ENCODE data around the gene TRMT10B. TPM values are rescaled to one million over a fixed set of nuclear protein-coding genes. Genes with fewer than 3 reads are reported as not detected.

The TRMT10B gene
- total RNA-seq, 4 donors from 2014 or later = 5.5 to 11.2 (median 6.8) TPM

DNA sequence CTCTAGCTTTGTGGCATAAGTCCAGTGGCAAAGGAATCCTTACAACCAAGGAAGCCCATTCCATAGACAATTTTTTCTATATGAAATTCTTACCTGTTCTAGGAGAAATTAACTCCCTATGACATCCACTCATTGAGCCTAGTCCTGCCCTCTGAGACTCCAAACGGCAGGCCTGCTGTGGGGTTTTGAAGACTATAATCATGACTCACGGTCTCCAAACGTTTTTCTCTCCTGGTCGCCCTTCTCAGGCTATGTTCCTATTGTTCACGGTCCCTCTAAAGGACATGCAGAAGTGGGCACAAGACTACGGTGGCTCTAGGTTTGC lies 30.6 kb downstream of the TRMT10B start:
- Histone ChIP-seq H3K4me3 (peak overlapping the region; percentile 71 to 97 (median 91)), H3K27me3 (peaks cover 0 to 9% (median 5%) of the 10 kb centered on the region in 4 donors), H3K9me3 (no peaks in the 10 kb centered on the region), H3K36me3 (peaks cover 13 to 46% (median 39%) of the 10 kb centered on the region in 4 donors), H3K27ac (replicated peaks in 1 of 4) (peak overlapping the region; percentile 84 to 89 (median 87)), H3K4me1 (peaks cover 10 to 34% (median 26%) of the 10 kb centered on the region in 4 donors)
- intact Hi-C loops (cut with DNase I) = loop anchor here (2.0 to 10.0 kb wide), 2 partner anchors 17 to 299 kb away; partner anchors contain the start of genes DCAF10 and POLR1E
- DNase-seq (ENCODE audit: extremely low spot score) = no peak
- TF ChIP-seq POLR2A (IDR thresholded peaks at IDR 0.05; ENCODE audit: low read depth) = no peak
- no peak for TF ChIP-seq POLR2AphosphoS5 (IDR thresholded peaks at IDR 0.05)
- TF ChIP-seq EP300 (IDR thresholded peaks at IDR 0.05) = no peak
- TF ChIP-seq, protein P1, sequence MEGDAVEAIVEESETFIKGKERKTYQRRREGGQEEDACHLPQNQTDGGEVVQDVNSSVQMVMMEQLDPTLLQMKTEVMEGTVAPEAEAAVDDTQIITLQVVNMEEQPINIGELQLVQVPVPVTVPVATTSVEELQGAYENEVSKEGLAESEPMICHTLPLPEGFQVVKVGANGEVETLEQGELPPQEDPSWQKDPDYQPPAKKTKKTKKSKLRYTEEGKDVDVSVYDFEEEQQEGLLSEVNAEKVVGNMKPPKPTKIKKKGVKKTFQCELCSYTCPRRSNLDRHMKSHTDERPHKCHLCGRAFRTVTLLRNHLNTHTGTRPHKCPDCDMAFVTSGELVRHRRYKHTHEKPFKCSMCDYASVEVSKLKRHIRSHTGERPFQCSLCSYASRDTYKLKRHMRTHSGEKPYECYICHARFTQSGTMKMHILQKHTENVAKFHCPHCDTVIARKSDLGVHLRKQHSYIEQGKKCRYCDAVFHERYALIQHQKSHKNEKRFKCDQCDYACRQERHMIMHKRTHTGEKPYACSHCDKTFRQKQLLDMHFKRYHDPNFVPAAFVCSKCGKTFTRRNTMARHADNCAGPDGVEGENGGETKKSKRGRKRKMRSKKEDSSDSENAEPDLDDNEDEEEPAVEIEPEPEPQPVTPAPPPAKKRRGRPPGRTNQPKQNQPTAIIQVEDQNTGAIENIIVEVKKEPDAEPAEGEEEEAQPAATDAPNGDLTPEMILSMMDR (IDR thresholded peaks at IDR 0.05) = no peak
- WGBS = 1% methylated on average over 6 of the region's 6 CpGs

DNA sequence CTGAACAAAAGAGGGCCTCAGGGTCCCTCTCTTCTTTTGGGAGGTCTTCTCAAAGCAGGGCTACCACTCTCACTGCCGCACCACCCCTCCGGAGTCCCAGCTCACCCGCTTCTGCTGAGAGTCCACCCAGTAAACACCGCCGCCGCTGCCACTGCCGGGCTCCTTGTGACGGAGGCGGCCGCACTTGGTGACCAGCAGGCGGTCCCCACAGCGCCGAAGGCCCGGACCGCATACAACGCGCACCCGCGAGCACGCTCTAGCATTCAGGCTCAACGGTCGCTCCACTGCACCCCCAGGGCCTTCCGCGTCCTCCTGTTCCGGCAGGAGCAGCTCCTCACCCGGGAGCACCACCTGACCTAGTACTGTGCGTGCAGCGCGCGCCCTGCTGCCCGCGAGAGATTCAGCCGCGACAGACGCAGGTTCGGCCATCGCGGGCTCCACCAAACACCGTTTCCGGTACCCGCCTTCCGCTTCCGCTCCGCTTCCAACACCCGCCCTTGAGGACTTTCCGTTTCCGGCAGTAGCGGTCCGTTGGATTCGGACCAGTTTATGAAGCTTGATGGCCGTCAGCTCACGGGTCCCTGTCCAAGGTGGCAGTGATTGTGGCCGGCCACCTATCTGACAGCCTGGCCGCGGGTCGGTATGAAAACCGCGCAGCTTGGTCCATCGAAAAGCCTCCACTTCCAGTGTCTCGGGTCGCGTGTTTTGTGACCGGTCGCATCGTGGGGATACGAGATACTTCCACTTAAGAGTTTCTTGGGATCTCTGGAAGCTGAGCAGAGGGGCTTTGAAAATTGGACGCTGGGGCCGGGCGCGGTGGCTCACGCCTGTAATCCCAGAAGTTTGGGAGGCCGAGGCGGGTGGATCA lies 31.2 kb downstream of the TRMT10B start, which contains the start of gene EXOSC3:
EXOSC3 (minus strand) TSS at position 449 of the 868 bp plus-strand sequence; CDS start at position 429, 20 bp downstream.
- H3K27me3 ChIP-seq = peaks cover 0 to 9% (median 5%) of the 10 kb centered on the region in 4 donors
- no peaks in the 10 kb centered on the region for H3K9me3 ChIP-seq
- peak within 1 kb of the TSS; percentile 84 to 89 (median 87) for H3K27ac ChIP-seq (replicated peaks in 1 of 4)
- peak; percentile 97 for DNase-seq (ENCODE audit: extremely low spot score)
- peaks cover 10 to 34% (median 26%) of the 10 kb centered on the region in 4 donors for H3K4me1 ChIP-seq
- TF ChIP-seq, protein P1 (IDR thresholded peaks at IDR 0.05) = peak in 1 of 3 experiments; percentile 2
- TF ChIP-seq EP300 (IDR thresholded peaks at IDR 0.05) = no peak
- peak; percentile 39 for TF ChIP-seq POLR2A (IDR thresholded peaks at IDR 0.05; ENCODE audit: low read depth)
- peak; percentile 88 to 92 for TF ChIP-seq POLR2AphosphoS5 (IDR thresholded peaks at IDR 0.05)
- intact Hi-C loops (cut with DNase I) = loop anchor here (2.0 to 10.0 kb wide), 2 partner anchors 16 to 300 kb away; partner anchors contain the start of genes DCAF10 and POLR1E
- H3K4me3 ChIP-seq = peak within 1 kb of the TSS; percentile 71 to 97 (median 91)
- 0% methylated on average over 9 of the region's 73 CpGs for WGBS
- H3K36me3 ChIP-seq = peaks cover 13 to 40% (median 33%) of the 10 kb centered on the region in 4 donors

DNA sequence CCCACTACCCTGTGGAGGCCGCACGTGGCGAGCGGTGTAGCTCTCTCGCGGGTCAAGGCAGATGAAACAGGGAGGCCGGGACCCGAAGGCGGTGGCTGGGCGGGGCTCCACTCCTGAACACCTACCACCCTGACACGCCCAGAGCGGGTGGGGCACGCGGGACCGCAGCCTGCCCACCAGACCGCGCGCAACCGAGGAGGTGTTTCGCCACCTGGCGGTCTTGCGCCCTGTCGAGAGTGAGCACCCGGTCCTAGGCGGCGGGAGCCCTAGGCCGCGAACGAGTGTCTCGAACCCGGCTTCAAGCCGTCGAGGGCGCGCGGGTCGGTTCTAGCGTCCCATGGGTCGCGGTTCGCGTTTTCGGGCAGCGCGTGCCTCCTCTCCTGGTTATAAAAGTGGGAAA lies 33.5 kb downstream of the TRMT10B start:
- TF ChIP-seq, protein P1 (IDR thresholded peaks at IDR 0.05) = no peak
- no peak for TF ChIP-seq EP300 (IDR thresholded peaks at IDR 0.05)
- TF ChIP-seq POLR2AphosphoS5 (IDR thresholded peaks at IDR 0.05) = no peak
- TF ChIP-seq POLR2A (IDR thresholded peaks at IDR 0.05; ENCODE audit: low read depth) = no peak
- DNase-seq (ENCODE audit: extremely low spot score) = no peak
- WGBS = 50% methylated on average over 19 of the region's 45 CpGs
- Histone ChIP-seq H3K27ac (replicated peaks in 1 of 4) (no peak overlapping the region), H3K4me3 (no peak overlapping the region), H3K27me3 (peaks cover 0 to 9% (median 5%) of the 10 kb centered on the region in 4 donors), H3K36me3 (peaks cover 5 to 23% (median 13%) of the 10 kb centered on the region in 4 donors), H3K9me3 (no peaks in the 10 kb centered on the region), H3K4me1 (peaks cover 10 to 33% (median 26%) of the 10 kb centered on the region in 4 donors)
- intact Hi-C loops (cut with DNase I) = loop anchor here (10.0 kb wide), 1 partner anchor 302 kb away; the partner anchor contains the start of gene POLR1E

DNA sequence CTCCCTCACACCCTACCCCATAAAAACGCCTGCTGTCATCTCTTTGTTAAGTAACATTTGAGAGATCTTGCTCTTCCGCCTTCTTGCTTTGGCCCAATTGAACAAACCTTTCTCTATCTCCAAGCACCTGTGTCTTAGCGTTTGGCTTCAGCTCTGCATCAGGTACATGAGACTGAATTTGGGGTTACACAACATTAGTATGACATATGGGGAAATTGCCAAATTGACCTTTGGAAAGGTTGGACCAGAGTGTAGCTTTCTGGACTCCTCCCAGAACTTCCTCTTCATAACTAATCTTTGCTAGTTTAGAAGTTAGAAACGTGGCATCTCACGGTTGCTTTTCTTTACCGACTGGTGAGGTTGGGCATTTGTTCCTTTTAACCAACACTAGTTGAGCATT lies 34.7 kb downstream of the TRMT10B start:
- TF ChIP-seq, protein P1 (IDR thresholded peaks at IDR 0.05) = no peak
- no peak for TF ChIP-seq POLR2A (IDR thresholded peaks at IDR 0.05; ENCODE audit: low read depth)
- no peak for TF ChIP-seq EP300 (IDR thresholded peaks at IDR 0.05)
- no peak for TF ChIP-seq POLR2AphosphoS5 (IDR thresholded peaks at IDR 0.05)
- intact Hi-C loops (cut with DNase I) = loop anchor here (10.0 kb wide), 1 partner anchor 304 kb away; the partner anchor contains the start of gene POLR1E
- Histone ChIP-seq H3K4me1 (peaks cover 9 to 20% (median 18%) of the 10 kb centered on the region in 4 donors), H3K27me3 (peaks cover 0 to 9% (median 5%) of the 10 kb centered on the region in 4 donors), H3K36me3 (peaks cover 0 to 11% (median 3%) of the 10 kb centered on the region in 4 donors), H3K4me3 (no peak overlapping the region), H3K9me3 (no peaks in the 10 kb centered on the region), H3K27ac (replicated peaks in 1 of 4) (no peak overlapping the region)
- 79% methylated on average over 6 of the region's 6 CpGs for WGBS
- no peak for DNase-seq (ENCODE audit: extremely low spot score)
